NT2/D1 (cell line): ENCODE measurements around the gene RPUSD4.

Source experiments
- YY1 ChIP-seq: IDR thresholded peaks from 2 replicates; pipeline ENCODE4 v1.6.1; 2011; ENCODE audit not compliant: insufficient read length, insufficient read depth
- ZNF274 ChIP-seq: IDR thresholded peaks from 2 replicates; pipeline ENCODE4 v1.6.1; 2011; ENCODE audit warnings: mild to moderate bottlenecking, low read depth, low read length

GRCh38 chr11:126169291-126169690 lies 42.2 kb downstream of the RPUSD4 start:
- TF ChIP-seq YY1 (no peak), ZNF274 (no peak)
